KMS-11 (cell line): Measurements from ENCODE around the gene RXFP4.

Source experiments
- H2AFZ ChIP-seq: fragments of 200-600 bp; sonication (generic); 2 replicates; pipeline ENCODE4 v1.6.1; 2016; ENCODE audit warnings: antibody characterized with exemption, mixed run types, low read depth
- H3K27ac ChIP-seq: fragments of 200-600 bp; sonication (generic); 2 replicates; pipeline ENCODE4 v1.6.1; 2016; ENCODE audit warnings: mild to moderate bottlenecking, mixed run types
- H3K27me3 ChIP-seq: fragments of 200-600 bp; sonication (generic); 2 replicates; pipeline ENCODE4 v1.6.1; 2017; ENCODE audit warnings: mild to moderate bottlenecking, low read depth, mixed run types, moderate library complexity; ENCODE audit not compliant: insufficient read depth
- H3K36me3 ChIP-seq: fragments of 200-600 bp; sonication (generic); 2 replicates; pipeline ENCODE4 v1.6.1; 2017; ENCODE audit warnings: mild to moderate bottlenecking, mixed run types; ENCODE audit not compliant: insufficient read depth
- H3K4me1 ChIP-seq: fragments of 200-600 bp; sonication (generic); 2 replicates; pipeline ENCODE4 v1.6.1; 2016; ENCODE audit warnings: mild to moderate bottlenecking, low read depth, mixed run types; ENCODE audit not compliant: poor library complexity, severe bottlenecking
- H3K4me2 ChIP-seq: fragments of 200-600 bp; sonication (generic); 2 replicates; pipeline ENCODE4 v1.7.0; 2016; ENCODE audit warnings: mild to moderate bottlenecking, mixed run types
- H3K4me3 ChIP-seq: fragments of 200-600 bp; sonication (generic); IDR thresholded peaks from 2 replicates; pipeline ENCODE4 v1.6.1; 2017; ENCODE audit warnings: low read depth, low read length, mixed read lengths; ENCODE audit not compliant: insufficient read depth
- H3K79me2 ChIP-seq: fragments of 200-600 bp; sonication (generic); 2 replicates; pipeline ENCODE4 v1.6.1; 2016; ENCODE audit warnings: low read depth, mixed run types; ENCODE audit not compliant: insufficient read depth
- H3K9ac ChIP-seq: fragments of 200-600 bp; sonication (generic); 2 replicates; pipeline ENCODE4 v1.6.1; 2016; ENCODE audit warnings: mild to moderate bottlenecking, mixed run types
- H4K20me1 ChIP-seq: fragments of 200-600 bp; sonication (generic); 2 replicates; pipeline ENCODE4 v1.6.1; 2016; ENCODE audit warnings: mild to moderate bottlenecking, mixed run types; ENCODE audit not compliant: insufficient read depth
- CTCF ChIP-seq: fragments of 200-600 bp; sonication (generic); conservative IDR thresholded peaks from 2 replicates; pipeline ENCODE4 v1.6.1; 2017; ENCODE audit warnings: low read depth, mild to moderate bottlenecking, antibody characterized with exemption, low read length, moderate library complexity, mixed read lengths

Gene RXFP4

GRCh38 chr1:155947741-155948140 lies 6.3 kb downstream of the RXFP4 start:
- TF ChIP-seq CTCF = no peak
- peaks cover 42% of the 10 kb centered on the region; the same call in 1 of the 2 replicates for H3K36me3 ChIP-seq
- H3K4me1 ChIP-seq = peaks cover 84% of the 10 kb centered on the region
- no peak overlapping the region for H2AFZ ChIP-seq
- H4K20me1 ChIP-seq = no peaks in the 10 kb centered on the region
- H3K9ac ChIP-seq = no peak overlapping the region; the same call in 1 of the 2 replicates
- peaks cover 19% of the 10 kb centered on the region; the same call in 1 of the 2 replicates for H3K79me2 ChIP-seq
- peak overlapping the region; percentile 68 for H3K27ac ChIP-seq
- no peaks in the 10 kb centered on the region for H3K27me3 ChIP-seq
- no peak overlapping the region for H3K4me3 ChIP-seq
- peak overlapping the region; percentile 83 for H3K4me2 ChIP-seq

GRCh38 chr1:155950829-155951228 lies 9.4 kb downstream of the RXFP4 start:
- no peak for TF ChIP-seq CTCF
- peaks cover 68% of the 10 kb centered on the region for H3K36me3 ChIP-seq
- H3K9ac ChIP-seq = no peak overlapping the region

GRCh38 chr1:155951753-155952504 lies 10.5 kb downstream of the RXFP4 start:
- Histone ChIP-seq H3K4me2 (no peak overlapping the region), H3K36me3 (peaks cover 76% of the 10 kb centered on the region), H2AFZ (no peak overlapping the region), H3K27me3 (no peaks in the 10 kb centered on the region), H3K79me2 (peaks cover 29% of the 10 kb centered on the region; the same call in 1 of the 2 replicates), H3K4me3 (no peak overlapping the region), H4K20me1 (no peaks in the 10 kb centered on the region), H3K9ac (no peak overlapping the region), H3K4me1 (peaks cover 42% of the 10 kb centered on the region), H3K27ac (no peak overlapping the region; the same call in 1 of the 2 replicates)
- TF ChIP-seq CTCF = no peak

More at GRCh38 chr1:155950829-155951228, 9.4 kb downstream of the RXFP4 start:
- no peak overlapping the region for H2AFZ ChIP-seq
- H4K20me1 ChIP-seq = no peaks in the 10 kb centered on the region
- no peak overlapping the region for H3K27ac ChIP-seq
- peaks cover 53% of the 10 kb centered on the region for H3K4me1 ChIP-seq
- H3K79me2 ChIP-seq = peaks cover 23% of the 10 kb centered on the region; the same call in 1 of the 2 replicates
- H3K4me2 ChIP-seq = no peak overlapping the region
- no peaks in the 10 kb centered on the region for H3K27me3 ChIP-seq
- no peak overlapping the region for H3K4me3 ChIP-seq

GRCh38 chr1:155952505-155952890 lies 11.1 kb downstream of the RXFP4 start:
- Histone ChIP-seq H3K4me3 (no peak overlapping the region), H2AFZ (no peak overlapping the region), H3K27me3 (no peaks in the 10 kb centered on the region), H3K27ac (no peak overlapping the region), H3K4me2 (no peak overlapping the region), H3K79me2 (peaks cover 29% of the 10 kb centered on the region; the same call in 1 of the 2 replicates), H4K20me1 (no peaks in the 10 kb centered on the region), H3K4me1 (peaks cover 36% of the 10 kb centered on the region), H3K36me3 (peaks cover 82% of the 10 kb centered on the region), H3K9ac (no peak overlapping the region)
- no peak for TF ChIP-seq CTCF
